Measurements from ENCODE around the gene WNK2.

DNA sequence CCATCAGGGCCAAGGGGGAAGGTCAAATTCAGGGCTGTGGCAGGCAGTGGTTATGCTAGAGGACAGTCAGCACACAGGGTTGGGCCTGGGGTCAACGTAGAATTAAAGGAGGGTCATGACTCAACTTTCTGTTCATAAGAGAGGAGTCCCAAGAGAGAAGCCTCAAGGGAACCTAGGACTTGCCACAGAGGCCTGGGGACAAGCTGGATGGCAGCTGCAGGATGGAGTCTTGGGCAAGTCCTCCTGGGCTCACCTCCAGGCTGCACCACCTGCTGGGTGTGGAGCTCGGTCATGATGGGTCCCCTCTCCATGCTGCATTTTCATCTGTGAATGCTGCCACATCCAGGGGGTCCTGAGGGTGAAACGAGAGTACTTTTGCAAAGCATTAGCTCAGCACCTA, 9.0 kb upstream of the WNK2 start:
- TF ChIP-seq CTCF (IDR thresholded peaks at IDR 0.05; ENCODE audit: low read depth, low read length, poor library complexity, severe bottlenecking) (no peak), EZH2phosphoT487 (IDR thresholded peaks at IDR 0.05; ENCODE audit: borderline replicate concordance, low read length) (no peak)

All from DOHH2 (cell line).